GM12878 (cell line): ENCODE measurements around the gene OXA1L.

Experiments
- CBFB ChIP-seq: IDR thresholded peaks from 2 replicates; pipeline ENCODE4 v1.6.1; 2016; ENCODE audit warnings: antibody characterized with exemption, low read depth
- EZH2 ChIP-seq: IDR thresholded peaks from 2 replicates; pipeline ENCODE4 v1.6.1; 2012; ENCODE audit warnings: low read depth, mild to moderate bottlenecking, control low read depth, inconsistent platforms, low read length, borderline replicate concordance; ENCODE audit not compliant: control insufficient read depth
- HDAC2 ChIP-seq: fragments of 200-600 bp; sonication (generic); IDR thresholded peaks from 2 replicates; pipeline ENCODE4 v1.6.1; 2017
- POLR2A ChIP-seq: IDR thresholded peaks from 2 replicates; pipeline ENCODE4 v1.6.1; 2011; ENCODE audit warnings: low read depth, mild to moderate bottlenecking, low read length
- POLR2AphosphoS5 ChIP-seq: IDR thresholded peaks from 2 replicates; pipeline ENCODE4 v1.6.1; 2011; ENCODE audit warnings: mild to moderate bottlenecking, low read length, inconsistent platforms
- RFX5 ChIP-seq: IDR thresholded peaks from 2 replicates; pipeline ENCODE4 v1.6.1; 2011; ENCODE audit warnings: low read depth, low read length, improper control_type of control experiment
- SRF ChIP-seq, 2 experiments: IDR thresholded peaks; 2 replicates each; pipeline ENCODE4 v1.6.1; 2011; ENCODE audit warnings: low read depth in 2 of 2, low read length in 2 of 2, mild to moderate bottlenecking in 1 of 2, moderate library complexity in 1 of 2
- ZNF217 ChIP-seq: fragments of 450-650 bp; IDR thresholded peaks from 2 replicates; pipeline ENCODE4 v1.6.1; 2017; ENCODE audit warnings: antibody characterized with exemption, mild to moderate bottlenecking
- TF ChIP-seq, protein P1 (sequence below): IDR thresholded peaks from 2 replicates; pipeline ENCODE4 v1.6.1; 2012; ENCODE audit warnings: low read depth, low read length, improper control_type of control experiment
- TF ChIP-seq, protein P2 (sequence below): fragments of 450-650 bp; formaldehyde crosslinking; IDR thresholded peaks from 2 replicates; pipeline ENCODE4 v1.4.0; 2022; ENCODE audit warnings: mild to moderate bottlenecking, moderate library complexity

DNA sequence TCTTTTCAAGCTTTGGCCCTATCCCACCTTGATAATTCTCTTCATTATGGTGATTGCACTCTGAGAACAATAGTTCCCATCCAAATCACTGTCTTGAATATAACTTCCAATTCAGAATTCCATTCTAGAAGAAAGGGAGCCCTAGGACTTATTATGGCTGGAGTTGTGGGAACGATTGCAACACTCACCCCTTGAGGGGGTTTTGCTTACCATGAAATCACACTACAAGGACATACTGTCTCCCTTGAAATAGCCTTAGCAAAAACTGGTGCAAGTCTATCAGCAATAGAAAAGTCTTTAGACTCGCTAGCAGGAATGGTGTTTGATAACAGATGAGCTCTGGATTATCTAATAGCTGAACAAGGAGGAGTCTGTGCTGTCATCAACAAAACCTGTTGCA is 31.4 kb upstream of the OXA1L start:
- no peak for TF ChIP-seq HDAC2
- TF ChIP-seq EZH2: no peak
- TF ChIP-seq CBFB: no peak
- TF ChIP-seq, protein P1, sequence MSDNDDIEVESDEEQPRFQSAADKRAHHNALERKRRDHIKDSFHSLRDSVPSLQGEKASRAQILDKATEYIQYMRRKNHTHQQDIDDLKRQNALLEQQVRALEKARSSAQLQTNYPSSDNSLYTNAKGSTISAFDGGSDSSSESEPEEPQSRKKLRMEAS: no peak
- no peak for TF ChIP-seq POLR2A
- TF ChIP-seq RFX5: no peak
- TF ChIP-seq, protein P2, sequence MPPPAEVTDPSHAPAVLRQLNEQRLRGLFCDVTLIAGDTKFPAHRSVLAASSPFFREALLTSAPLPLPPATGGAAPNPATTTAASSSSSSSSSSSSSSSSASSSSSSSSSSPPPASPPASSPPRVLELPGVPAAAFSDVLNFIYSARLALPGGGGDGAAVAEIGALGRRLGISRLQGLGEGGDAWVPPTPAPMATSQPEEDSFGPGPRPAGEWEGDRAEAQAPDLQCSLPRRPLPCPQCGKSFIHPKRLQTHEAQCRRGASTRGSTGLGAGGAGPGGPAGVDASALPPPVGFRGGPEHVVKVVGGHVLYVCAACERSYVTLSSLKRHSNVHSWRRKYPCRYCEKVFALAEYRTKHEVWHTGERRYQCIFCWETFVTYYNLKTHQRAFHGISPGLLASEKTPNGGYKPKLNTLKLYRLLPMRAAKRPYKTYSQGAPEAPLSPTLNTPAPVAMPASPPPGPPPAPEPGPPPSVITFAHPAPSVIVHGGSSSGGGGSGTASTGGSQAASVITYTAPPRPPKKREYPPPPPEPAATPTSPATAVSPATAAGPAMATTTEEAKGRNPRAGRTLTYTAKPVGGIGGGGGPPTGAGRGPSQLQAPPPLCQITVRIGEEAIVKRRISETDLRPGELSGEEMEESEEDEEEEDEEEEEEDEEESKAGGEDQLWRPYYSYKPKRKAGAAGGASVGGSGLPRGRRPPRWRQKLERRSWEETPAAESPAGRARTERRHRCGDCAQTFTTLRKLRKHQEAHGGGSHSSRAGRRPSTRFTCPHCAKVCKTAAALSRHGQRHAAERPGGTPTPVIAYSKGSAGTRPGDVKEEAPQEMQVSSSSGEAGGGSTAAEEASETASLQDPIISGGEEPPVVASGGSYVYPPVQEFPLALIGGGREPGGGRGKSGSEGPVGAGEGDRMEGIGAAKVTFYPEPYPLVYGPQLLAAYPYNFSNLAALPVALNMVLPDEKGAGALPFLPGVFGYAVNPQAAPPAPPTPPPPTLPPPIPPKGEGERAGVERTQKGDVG (CRISPR knock-in tag): no peak
- TF ChIP-seq ZNF217: no peak
- TF ChIP-seq POLR2AphosphoS5: no peak
- TF ChIP-seq SRF (IDR thresholded peaks at IDR 0.05; ENCODE audit: low read depth in 2 of 2, low read length in 2 of 2): no peak
